ENCODE results near the gene CD72.
"Not testable (repeated sequence)": the region's sequence is repeated elsewhere in the genome, so short reads cannot be mapped to it uniquely, and the experiment has no call there.

Gene CD72

DNA sequence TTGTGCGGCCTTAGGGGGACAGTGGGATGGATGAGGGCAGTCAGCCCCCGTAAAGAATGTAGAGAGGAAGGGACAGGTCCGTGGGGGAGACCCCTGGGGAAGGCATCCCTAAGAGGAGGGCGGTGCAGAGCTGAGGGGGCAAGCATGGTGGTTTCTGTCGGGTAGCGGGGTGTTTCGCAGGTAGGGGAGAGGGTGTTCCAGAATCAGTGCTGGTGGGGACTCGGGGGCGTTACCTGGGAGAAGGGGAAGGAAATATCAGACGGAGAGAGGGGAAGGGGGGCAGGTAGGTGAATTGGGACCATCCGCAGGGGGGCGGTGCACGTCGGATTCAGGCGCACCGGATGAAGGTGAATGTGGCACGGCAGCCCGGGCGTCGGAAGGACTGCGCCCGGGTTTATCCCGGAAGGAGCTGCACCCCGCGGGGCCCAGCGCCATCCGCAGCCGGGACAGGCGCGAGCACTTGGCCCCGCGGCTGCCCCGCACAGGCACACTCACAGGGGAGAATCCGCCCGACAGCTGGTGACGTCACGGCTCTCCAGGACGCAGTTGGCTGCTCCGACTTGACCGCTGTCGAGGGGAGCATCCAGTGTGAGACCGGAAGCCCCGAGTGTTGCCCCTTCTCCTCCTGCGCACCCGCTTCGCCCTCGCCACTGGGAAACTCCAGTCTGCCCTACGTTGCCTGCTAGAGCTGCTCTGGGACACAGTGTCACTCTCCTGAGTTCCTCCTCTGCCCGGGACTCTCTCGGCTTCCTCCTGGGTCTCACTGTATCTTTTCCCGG is 1.3 kb downstream of the CD72 start:
- peak; percentile 42 to 51 for DNase-seq (ENCODE audit: low read depth in 2 of 2)

DNA sequence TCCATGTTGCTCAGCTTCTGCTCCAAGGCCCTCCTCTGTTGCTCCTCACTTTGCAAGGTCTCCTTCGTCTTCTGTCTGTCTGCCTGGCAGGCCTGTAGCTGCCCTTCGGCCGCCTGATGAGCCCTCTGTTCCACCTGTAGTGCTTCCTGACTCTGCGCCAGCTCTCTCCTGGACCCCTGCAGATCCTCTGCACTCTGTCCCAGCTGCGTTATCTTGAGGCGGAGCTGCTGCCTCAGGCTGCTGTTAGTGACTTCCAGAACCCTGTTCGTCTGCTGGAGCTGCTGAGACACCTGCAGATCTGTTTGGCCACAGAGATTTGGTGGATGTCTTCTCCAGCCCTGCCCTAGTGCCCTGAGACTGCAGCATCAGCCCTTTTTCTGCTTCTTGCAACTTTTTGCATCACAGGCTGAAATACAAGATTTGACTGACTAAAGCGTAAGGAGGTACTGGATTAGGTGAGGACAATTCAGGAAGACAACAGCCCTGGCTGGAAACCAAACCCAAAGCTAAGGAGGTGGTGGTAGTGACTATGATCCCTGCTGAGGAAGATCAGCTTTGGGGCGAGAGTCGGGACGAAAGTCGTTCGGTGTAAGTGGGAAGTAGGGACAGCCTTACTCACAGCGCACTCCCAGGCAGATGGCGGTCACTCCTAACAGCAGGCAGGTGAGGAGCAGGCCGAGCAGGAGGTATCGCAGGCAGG is 2.1 kb downstream of the CD72 start:
- DNase-seq (ENCODE audit: low read depth in 2 of 2) = no peak

DNA sequence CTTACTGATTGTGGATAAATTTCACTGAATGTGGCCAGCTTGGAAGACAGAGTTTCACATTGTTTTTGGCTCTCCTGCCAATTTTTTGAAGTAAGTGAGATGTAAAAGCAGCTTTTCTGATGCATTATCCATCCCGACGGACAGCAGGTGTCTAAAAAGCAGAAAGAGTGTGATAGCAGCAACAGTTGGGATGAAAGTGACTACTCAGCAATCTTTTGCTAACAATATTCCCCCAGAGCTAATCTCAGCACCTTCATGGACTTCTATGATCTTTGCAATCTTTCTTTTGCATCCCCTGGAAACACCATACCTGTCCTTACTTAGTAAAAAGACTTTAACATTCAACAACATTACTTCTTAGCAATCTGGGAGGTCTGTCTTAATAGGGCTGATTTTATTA is 5.4 kb downstream of the CD72 start:
- DNase-seq (ENCODE audit: low read depth in 2 of 2) = no peak

DNA sequence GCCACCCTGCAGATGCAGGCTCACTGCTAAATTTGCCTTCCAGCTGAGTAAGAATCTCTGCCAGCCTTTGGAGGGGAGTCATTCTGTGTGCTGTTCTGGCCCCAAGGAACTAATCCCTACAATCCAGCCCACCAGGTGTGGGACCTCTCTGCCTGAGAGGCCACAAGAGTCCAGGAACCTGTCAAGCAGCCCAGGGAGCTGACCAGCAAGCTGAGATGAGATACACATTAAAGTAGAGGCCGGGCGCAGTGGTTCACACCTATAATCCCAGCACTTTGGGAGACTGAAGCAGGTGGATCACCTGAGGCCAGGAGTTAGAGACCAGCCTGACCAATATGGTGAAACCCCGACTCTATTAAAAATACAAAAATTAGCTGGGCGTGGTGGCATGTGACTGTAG is 6.1 kb downstream of the CD72 start:
- DNase-seq (ENCODE audit: low read depth in 2 of 2) = not testable (repeated sequence)

DNA sequence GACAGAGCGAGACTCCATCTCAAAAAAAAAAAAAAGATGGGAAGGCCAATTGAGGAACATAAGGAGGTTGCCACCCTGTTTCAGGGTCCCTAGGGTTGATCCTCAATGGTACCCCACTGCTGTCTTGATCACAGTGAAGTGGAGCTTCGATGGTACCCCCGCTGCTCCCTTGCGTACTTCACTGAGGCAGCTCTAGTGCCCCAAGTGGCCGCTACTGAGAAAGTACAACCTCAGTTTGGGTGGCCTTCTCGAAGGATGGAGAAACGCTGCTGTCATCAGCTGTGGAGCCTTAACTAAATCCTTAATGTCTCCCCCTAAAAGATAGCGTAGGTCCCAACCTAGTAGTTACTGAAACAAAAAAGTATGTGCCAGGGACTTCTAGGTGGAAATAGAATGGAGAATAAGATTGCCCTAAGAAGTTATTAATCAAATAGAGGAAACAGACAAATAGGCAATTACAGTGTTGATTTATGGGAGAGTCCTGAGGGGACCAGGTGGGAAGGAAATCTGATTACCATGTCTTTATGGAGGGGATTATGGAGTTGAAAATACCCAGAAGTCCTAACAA is 6.9 kb downstream of the CD72 start:
- peak in 1 of 2 donors; percentile 22 for DNase-seq (ENCODE audit: low read depth in 2 of 2)

DNA sequence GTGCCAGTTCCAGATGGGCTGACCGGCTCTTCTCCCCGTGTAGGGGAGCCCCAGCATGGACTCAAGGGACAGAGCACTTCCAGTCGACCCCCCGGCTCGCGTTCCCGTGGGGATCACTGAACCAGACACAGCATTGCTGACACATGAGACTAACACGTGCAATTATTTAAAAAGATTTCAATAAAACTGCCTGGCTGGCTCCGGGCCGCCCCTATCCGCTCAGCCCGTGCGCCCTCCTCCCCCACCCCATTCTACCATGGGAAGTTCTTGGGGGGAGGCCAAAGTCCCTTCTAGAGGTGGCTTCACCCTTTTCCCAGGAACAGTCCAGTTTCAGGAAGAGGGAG is 8.4 kb downstream of the CD72 start:
- no peak for DNase-seq (ENCODE audit: low read depth in 2 of 2)

DNA sequence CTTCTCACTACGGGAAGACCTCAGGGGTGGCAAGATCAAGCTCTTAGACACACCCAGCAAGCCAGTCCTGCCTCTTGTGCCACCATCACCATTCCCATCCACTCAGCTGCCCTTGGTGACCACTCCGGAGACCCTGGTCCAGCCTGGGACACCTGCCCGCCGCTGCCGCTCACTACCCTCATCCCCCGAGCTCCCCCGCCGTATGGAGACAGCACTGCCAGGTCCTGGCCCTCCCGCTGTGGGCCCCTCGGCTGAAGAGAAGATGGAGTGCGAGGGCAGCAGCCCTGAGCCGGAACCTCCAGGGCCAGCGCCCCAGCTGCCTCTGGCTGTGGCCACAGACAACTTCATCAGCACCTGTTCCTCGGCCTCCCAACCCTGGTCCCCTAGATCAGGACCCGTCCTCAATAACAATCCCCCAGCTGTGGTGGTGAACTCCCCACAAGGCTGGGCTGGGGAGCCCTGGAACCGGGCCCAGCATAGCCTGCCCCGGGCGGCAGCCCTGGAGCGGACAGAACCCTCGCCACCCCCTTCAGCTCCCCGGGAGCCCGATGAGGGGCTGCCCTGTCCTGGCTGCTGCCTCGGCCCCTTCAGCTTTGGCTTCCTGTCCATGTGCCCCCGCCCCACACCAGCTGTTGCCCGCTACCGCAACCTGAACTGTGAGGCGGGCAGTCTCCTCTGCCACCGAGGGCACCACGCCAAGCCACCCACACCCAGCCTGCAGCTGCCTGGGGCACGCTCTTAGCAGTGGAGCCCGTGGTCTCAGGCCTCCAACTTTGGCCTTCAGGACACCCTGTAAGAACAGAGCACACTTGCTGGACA is 9.0 kb downstream of the CD72 start:
- no peak for DNase-seq (ENCODE audit: low read depth in 2 of 2)

DNA sequence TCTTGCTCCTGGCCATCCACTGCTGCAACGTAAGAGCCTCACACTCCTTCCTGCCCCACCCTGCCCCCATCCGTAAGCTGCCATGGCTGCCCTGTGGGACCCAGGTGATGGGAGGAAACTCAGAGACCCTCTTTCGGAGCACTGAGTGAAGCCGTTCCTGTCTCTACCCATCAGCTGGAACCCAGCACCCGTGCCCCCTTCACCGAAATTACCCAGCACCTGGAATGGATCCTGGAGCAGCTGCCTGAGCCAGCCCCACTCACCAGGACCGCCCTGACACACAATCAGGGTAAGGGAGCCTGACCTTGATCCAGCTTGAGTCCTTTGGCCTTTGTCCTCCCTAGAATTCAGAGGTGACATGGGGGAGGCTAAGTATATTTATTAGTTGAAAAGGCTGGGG is 10.0 kb downstream of the CD72 start:
- no peak for DNase-seq (ENCODE audit: low read depth in 2 of 2)

DNA sequence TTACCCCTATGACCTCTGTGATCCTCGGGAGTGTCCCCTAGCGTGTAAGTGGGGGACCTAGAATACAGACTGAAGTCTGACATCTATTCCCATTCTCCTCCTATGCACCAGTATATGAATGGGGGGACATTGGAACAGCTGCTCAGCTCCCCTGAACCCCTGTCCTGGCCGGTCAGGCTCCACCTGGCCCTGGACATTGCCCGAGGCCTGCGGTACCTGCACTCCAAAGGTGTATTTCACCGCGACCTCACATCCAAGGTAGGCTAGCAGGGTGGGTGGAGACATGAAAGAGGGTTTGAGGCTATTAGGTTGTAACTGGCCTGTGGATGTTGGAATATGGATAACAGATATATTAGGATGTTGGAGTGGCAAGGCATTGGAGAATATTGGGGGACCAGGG is 11.5 kb downstream of the CD72 start:
- DNase-seq (ENCODE audit: low read depth in 2 of 2) = no peak

DNA sequence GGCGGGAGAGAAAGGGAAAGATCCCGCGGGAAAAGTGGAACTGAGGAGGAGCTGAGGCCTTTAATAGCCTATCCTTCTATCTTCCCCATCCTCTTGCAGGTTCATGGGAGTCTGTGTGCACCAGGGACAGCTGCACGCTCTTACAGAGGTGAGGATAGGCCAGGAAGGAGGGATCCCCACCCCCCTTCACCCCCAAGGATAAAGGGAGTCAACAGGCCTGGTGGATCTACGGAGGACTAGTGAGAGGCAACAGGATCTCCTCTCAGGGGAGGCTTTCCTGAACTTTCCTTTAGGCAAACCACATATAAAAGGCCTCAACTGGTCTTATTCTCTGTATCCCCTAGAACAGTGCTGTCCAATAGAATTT is 12.1 kb downstream of the CD72 start:
- no peak for DNase-seq (ENCODE audit: low read depth in 2 of 2)

DNA sequence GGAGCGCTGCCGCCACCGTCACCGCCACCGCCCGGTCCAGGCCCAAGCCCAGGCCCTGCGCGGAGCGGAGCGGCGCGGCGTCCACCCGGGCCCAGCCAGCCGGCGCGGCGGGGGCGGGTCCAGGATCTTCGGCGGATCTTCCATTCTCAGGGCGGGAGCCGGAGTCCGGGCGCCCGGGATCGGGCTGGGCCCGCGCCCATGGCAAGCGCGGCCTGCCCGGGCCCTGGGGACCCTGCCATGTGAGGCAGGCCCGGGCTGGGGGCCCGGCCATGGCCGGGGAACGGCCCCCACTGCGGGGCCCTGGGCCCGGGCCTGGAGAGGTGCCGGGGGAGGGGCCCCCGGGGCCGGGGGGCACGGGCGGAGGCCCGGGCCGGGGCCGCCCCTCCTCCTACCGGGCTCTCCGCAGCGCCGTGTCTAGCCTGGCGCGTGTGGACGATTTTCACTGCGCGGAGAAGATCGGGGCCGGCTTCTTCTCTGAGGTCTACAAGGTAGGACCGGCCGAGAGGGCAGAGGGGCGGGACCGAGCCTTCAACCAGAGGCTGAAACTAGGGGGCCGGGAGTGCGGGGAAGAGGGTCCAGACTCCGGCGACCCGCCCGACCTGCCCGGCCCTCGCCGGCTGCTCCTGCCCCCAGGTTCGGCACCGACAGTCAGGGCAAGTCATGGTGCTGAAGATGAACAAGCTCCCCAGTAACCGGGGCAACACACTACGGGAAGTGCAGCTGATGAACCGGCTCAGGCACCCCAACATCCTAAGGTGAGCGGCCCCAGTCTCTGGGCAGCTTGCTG is 12.7 kb downstream of the CD72 start:
- DNase-seq (ENCODE audit: low read depth in 2 of 2) = no peak

DNA sequence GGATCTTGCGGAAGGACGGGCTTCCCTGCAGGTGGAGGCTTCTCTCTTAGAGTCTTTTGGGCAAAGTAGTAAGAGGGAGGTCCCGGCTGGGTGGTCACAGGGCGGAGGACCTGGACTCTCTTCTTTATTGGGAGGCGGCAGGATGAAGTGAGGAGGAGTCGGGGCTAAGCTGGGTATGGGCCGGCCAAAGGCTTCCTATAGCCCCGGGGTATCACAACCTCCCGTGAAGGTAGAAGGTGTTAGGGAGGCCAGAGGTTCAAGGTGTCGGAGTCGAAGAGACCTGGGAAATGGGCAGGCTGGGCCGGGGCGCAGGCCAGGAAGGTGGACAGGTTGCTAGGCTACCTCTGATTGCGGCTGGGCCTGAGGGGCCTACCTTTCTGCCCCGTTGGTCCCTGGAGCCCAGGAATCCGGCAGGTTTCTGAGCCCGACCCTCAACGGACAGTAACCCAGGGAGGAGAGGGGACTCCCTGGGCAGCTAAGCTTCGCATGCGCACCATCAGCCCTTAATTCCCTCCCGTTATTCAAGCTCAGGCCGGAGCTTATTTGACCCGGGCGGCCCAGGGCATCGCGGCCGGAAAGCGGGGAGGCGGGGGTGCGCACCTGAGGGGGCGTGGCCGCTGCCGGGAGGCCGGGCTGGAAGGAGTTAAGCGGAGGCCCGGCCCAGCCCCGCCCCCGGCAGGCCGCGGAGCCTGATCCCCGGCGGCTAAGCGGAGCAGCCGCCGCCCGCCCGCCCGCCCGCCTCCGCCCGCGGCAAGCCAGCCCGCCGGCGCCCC is 13.4 kb downstream of the CD72 start, which contains the start of gene TESK1:
TESK1 (plus strand) TSS at position 685 of the 773 bp plus-strand sequence. CDS start 358 bp downstream, outside the sequence.
- peak; percentile 56 to 57 for DNase-seq (ENCODE audit: low read depth in 2 of 2)

DNA sequence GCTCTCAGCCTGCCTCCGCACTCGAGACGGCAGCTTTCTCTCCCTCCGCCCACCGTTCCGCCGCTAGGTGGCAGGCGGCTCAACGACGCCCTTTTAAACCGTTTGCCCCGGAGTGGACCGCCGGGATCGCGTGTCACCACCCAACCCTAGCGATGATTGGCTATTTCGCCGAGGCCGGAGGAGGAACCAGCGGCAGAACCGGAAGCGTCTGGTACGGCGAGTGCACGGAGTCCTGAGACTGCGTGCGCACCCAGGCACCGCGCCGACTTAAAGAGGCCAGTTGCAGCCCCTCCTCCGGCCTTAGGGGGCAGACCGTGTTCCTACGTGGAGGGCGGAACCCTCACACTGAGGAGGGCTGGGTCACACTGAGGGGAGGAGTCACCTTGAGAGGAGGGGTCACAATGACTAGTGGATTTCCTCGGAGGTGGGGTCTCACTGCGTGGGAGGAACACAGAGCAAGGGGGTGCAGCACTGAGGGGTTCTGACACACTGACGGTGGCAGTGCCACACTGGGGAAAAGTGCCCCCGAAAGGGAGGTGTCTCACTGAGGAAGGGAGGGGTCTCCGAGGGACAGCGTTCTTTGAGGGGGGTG is 14.1 kb downstream of the CD72 start:
- DNase-seq (ENCODE audit: low read depth in 2 of 2) = peak; percentile 97 to 98

DNA sequence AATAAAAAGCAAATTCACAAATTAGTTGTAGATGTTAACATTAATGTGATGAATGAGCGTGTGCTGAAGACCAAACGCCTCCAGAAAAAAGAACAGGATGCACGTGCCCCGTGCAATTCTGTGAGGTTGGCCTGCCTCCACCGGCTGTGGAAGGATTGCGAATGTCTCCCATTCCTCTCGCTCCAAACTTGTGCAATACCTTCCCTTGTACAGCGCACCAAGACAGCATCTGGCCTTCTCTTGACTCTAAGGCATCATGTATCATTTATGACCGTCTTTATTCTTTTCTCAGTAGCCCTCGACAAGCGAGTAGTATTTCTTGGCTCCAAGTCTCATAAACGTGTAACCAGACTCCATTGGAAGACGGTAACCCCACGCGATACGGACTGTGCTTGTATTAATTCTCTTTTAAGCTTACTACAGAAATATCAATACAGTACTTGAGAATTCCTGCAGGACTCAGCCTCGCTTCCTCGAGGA is 14.7 kb downstream of the CD72 start:
- no peak for DNase-seq (ENCODE audit: low read depth in 2 of 2)

DNA sequence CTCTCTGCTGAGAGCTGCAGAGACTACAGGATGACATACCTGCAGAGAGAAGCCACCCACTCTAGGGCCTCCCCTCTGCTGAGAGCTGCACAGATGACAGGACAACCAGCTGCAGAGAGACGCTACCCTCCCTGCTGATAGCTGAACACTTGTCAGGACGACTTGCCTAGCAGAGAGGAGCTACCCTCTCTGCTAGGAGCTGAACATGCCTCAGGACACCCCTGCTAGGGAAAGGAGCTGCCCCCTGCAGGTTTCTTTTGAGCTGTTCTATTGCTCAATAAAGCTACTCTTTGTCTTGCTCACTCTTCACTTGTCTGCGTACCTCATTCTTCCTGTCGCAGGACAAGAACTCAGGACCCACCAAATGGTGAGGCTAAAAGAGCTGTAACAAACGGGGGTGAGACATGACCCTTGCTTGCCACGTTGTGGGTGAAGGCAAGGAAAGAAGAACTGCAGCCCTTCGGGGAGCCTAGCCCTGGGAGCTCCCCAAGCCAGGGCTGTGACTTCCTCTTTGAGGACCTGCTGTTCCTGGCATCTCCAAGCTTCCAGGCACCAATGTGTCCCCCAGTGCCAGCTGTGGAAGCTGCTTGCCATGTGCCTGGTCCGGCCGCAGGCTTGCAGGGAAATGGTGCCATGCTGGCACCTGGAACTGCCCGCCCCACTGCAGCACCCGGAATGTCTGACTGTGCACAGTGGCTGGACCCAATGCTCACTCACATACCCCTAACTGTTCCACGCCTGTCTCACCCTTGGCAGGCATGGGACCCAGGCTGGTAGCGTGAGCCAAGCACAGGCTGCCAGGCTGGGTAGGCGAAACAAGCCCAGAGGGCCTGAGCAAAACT is 18.2 kb downstream of the CD72 start:
- no peak for DNase-seq (ENCODE audit: low read depth in 2 of 2)

DNA sequence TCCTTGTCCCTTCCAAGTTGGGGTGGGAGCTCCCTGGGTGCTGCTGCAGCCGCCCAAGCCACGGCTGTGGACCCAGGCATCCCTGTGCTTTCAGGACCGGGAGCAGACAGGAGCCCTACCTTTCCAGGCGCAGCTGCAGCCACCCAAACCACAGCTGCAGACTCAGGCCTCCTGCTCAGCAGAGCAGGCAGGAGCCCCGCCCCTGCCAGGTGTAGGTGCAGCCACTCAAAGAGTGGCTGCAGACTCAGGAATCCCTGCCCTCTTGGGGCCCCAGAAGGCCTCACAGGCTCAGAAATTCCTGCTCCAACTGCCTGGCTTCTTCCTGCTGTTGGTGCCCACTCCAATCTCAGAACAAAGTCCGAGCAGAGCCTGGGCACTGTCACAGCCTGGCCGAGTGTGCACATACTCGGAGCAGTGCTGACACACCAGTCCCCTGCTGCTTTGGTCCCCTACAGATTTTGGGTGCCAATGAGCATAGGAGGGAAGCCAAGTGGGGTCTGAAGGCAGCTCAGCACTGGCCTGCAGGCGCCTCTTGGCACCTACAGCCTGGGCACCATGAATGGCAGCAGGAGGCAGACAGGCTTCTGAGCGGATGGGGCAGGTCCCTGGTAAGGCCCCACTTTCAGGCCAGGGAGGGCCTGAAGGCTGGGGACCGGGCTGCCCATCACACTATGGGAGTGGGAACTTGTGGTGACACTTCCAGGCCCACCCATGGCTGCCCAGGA is 19.2 kb downstream of the CD72 start:
- DNase-seq (ENCODE audit: low read depth in 2 of 2) = no peak

DNA sequence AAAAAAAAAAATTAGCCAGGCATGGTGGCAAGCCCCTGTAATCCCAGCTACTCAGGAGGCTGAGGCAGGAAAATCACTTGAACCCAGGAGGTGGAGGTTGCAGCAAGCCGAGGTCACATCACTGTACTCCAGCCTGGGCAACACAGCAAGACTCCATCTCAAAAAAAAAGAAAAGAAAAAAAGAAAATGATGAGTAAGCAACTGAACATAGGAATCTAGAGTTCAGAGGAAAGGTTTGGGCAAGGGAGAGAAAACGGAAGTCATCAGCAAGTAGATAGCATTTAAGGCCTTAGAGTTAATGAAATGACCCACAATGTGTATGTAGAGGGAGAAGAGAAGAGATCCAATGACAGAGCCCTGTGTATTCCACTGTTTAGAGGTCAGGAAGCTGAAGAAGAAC is 21.3 kb downstream of the CD72 start:
- DNase-seq (ENCODE audit: low read depth in 2 of 2) = not testable (repeated sequence)

DNA sequence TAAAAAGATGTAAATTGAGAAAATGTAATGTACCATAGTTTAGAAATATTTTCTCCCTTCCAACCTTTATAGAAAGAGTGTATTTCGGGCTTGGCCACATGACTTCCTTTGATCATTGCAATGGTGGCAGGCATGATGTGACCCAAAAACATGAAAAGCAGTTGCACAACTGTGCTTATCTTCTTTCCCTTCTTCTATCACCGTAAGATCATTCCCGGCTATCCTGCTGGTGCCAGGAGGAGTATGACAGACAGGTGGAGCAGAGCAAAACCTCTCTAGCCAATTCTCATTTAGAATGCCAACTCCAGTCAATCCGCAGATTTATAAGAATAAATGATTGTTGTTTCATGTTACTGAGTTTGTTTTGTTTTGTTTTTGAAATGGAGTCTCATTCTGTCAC is 23.7 kb downstream of the CD72 start:
- DNase-seq (ENCODE audit: low read depth in 2 of 2) = no peak

DNA sequence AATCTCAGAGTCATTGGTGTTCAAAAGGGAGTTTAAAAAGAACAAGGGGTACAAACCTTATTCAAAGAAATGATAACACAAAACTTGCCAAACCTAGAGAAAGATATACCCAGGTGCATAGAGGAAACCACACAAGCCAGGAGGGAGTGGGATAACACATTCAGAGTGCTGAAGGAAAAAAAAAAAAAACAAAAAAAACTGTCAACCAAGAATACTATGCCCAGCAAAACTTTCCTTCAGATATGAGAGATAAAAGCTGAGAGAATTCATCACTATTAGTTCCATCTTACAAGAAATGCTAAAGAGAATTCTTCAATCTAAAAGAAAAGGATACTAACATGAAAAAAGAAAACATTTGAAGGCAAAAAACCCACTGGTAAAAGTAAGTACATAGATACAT is 24.6 kb downstream of the CD72 start:
- no peak for DNase-seq (ENCODE audit: low read depth in 2 of 2)
